Neural progenitor cell (in vitro differentiated cells): ENCODE measurements around the gene PCSK6. TPM values are rescaled to one million over a fixed set of nuclear protein-coding genes. Genes with fewer than 3 reads are reported as not detected.

Experiments used
- DNase-seq: peaks from one replicate; pipeline ENCODE4 v3.0.0-alpha.2; 2016; ENCODE audit warnings: low spot score
- H2AFZ ChIP-seq: fragments of 200-600 bp; sonication (generic); replicated peaks from 2 replicates; pipeline ENCODE4 v1.6.1; 2016; ENCODE audit warnings: antibody characterized with exemption
- H3F3A ChIP-seq: fragments of 200-600 bp; sonication (generic); 2 replicates; pipeline ENCODE4 v1.6.1; 2016; ENCODE audit warnings: antibody characterized with exemption, low read depth
- H3K27ac ChIP-seq: fragments of 200-600 bp; sonication (generic); 2 replicates; pipeline ENCODE4 v1.5.1; 2016; ENCODE audit warnings: mild to moderate bottlenecking
- H3K27me3 ChIP-seq: fragments of 200-600 bp; sonication (generic); 2 replicates; pipeline ENCODE4 v1.6.1; 2016; ENCODE audit warnings: mild to moderate bottlenecking, moderate library complexity
- H3K36me3 ChIP-seq: fragments of 200-600 bp; sonication (generic); 2 replicates; pipeline ENCODE4 v1.5.1; 2016
- H3K4me1 ChIP-seq: fragments of 200-600 bp; sonication (generic); 2 replicates; pipeline ENCODE4 v1.6.1; 2016; ENCODE audit warnings: mixed run types
- H3K4me2 ChIP-seq: fragments of 200-600 bp; sonication (generic); 2 replicates; pipeline ENCODE4 v1.6.1; 2016
- H3K4me3 ChIP-seq: fragments of 200-600 bp; sonication (generic); 2 replicates; pipeline ENCODE4 v1.5.1; 2016
- H3K79me2 ChIP-seq: fragments of 200-600 bp; sonication (generic); 2 replicates; pipeline ENCODE4 v1.6.1; 2016; ENCODE audit warnings: low read depth
- H3K9ac ChIP-seq: fragments of 200-600 bp; sonication (generic); 2 replicates; pipeline ENCODE4 v1.6.1; 2016
- H3K9me3 ChIP-seq: fragments of 200-600 bp; sonication (generic); 2 replicates; pipeline ENCODE4 v1.5.1; 2016; ENCODE audit warnings: low read depth
- H4K20me1 ChIP-seq: fragments of 200-600 bp; sonication (generic); 2 replicates; pipeline ENCODE4 v1.6.1; 2016; ENCODE audit warnings: low read depth
- H3K27ac Mint-ChIP-seq: 3 replicates; pipeline ENCODE4 v1.8.0; 2021; ENCODE audit warnings: mixed read lengths
- H3K27me3 Mint-ChIP-seq: 2 replicates; pipeline ENCODE4 v1.8.0; 2022; ENCODE audit warnings: low read depth, mild to moderate bottlenecking, inconsistent platforms, moderate library complexity, mixed read lengths; ENCODE audit not compliant: insufficient read depth
- H3K36me3 Mint-ChIP-seq: 3 replicates; pipeline ENCODE4 v1.8.0; 2021; ENCODE audit warnings: mixed read lengths
- H3K4me1 Mint-ChIP-seq: 3 replicates; pipeline ENCODE4 v1.8.0; 2021; ENCODE audit warnings: mixed read lengths
- H3K4me3 Mint-ChIP-seq: 3 replicates; pipeline ENCODE4 v1.8.0; 2021; ENCODE audit warnings: mild to moderate bottlenecking, moderate library complexity, mixed read lengths
- H3K9me3 Mint-ChIP-seq: 3 replicates; pipeline ENCODE4 v1.8.0; 2020; ENCODE audit warnings: mixed read lengths
- EZH2 ChIP-seq: fragments of 200-600 bp; sonication (generic); IDR thresholded peaks from 2 replicates; pipeline ENCODE4 v1.6.1; 2017; ENCODE audit warnings: antibody characterized with exemption, mild to moderate bottlenecking, moderate library complexity
- EZH2phosphoT487 ChIP-seq: fragments of 200-600 bp; sonication (generic); IDR thresholded peaks from 2 replicates; pipeline ENCODE4 v1.6.1; 2017; ENCODE audit warnings: antibody characterized with exemption
- total RNA-seq: library from RNA; depleted of rRNA; stranded (reverse); fragments of >200 nt; gene quantifications from 2 replicates; pipeline ENCODE4 v1.2.3, GENCODE V29; 2015; ENCODE audit warnings: low replicate concordance
- TF ChIP-seq, protein P1 (sequence below): fragments of 200-600 bp; sonication (generic); IDR thresholded peaks from 2 replicates; pipeline ENCODE4 v1.5.1; 2017; ENCODE audit warnings: antibody characterized with exemption, mild to moderate bottlenecking

The PCSK6 gene
- total RNA-seq, 1 donor from 2014 or later: 1.9 TPM

DNA sequence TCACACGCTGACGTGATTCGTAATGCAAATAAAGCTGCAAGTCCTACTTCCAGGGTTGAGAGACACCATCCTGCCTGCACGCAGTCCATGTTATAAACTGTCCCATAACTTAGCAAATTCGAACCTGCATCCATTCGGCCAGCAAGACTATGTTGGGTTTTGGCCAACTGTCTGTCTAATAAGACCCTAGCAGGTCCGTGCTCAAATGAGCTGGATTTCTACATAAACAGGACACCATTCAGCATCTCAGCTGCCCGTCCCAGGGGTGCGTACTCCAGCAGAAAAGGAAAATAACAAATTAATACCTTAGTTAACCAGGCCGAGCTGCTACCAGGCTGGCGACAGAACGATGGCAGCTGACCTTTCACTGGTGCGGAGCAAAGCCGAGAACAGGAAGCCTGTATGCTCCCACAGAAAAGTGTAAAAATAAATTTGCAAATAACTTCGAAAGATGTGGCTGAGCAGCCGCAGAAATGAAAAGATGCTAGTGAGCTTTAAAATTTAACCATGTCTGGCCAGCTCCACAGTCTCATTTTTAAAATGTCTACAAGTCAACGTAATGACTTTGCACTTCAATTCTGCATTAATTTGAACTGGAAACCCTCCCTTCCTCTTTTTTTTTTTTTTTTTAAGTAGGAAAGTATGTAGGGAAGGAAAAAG lies 97.4 kb downstream of the PCSK6 start:
- no peak overlapping the region for H2AFZ ChIP-seq
- H3K36me3 ChIP-seq: no peaks in the 10 kb centered on the region
- H3F3A ChIP-seq: no peaks in the 10 kb centered on the region
- H3K27ac ChIP-seq: no peak overlapping the region
- no peak for DNase-seq
- Mint-ChIP-seq H3K4me1 (peaks cover 4% of the 10 kb centered on the region), H3K4me3 (no peak overlapping the region), H3K27me3 (peaks cover 7% of the 10 kb centered on the region), H3K9me3 (no peaks in the 10 kb centered on the region), H3K36me3 (peaks cover 1% of the 10 kb centered on the region), H3K27ac (no peak overlapping the region)
- no peak overlapping the region for H3K4me2 ChIP-seq
- H4K20me1 ChIP-seq: no peaks in the 10 kb centered on the region
- no peaks in the 10 kb centered on the region for H3K27me3 ChIP-seq
- no peaks in the 10 kb centered on the region for H3K9me3 ChIP-seq
- no peak for TF ChIP-seq EZH2phosphoT487
- TF ChIP-seq, protein P1, sequence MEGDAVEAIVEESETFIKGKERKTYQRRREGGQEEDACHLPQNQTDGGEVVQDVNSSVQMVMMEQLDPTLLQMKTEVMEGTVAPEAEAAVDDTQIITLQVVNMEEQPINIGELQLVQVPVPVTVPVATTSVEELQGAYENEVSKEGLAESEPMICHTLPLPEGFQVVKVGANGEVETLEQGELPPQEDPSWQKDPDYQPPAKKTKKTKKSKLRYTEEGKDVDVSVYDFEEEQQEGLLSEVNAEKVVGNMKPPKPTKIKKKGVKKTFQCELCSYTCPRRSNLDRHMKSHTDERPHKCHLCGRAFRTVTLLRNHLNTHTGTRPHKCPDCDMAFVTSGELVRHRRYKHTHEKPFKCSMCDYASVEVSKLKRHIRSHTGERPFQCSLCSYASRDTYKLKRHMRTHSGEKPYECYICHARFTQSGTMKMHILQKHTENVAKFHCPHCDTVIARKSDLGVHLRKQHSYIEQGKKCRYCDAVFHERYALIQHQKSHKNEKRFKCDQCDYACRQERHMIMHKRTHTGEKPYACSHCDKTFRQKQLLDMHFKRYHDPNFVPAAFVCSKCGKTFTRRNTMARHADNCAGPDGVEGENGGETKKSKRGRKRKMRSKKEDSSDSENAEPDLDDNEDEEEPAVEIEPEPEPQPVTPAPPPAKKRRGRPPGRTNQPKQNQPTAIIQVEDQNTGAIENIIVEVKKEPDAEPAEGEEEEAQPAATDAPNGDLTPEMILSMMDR: no peak
- TF ChIP-seq EZH2: no peak
- no peak overlapping the region for H3K4me3 ChIP-seq
- no peak overlapping the region for H3K9ac ChIP-seq
- H3K79me2 ChIP-seq: no peaks in the 10 kb centered on the region
- H3K4me1 ChIP-seq: no peaks in the 10 kb centered on the region

DNA sequence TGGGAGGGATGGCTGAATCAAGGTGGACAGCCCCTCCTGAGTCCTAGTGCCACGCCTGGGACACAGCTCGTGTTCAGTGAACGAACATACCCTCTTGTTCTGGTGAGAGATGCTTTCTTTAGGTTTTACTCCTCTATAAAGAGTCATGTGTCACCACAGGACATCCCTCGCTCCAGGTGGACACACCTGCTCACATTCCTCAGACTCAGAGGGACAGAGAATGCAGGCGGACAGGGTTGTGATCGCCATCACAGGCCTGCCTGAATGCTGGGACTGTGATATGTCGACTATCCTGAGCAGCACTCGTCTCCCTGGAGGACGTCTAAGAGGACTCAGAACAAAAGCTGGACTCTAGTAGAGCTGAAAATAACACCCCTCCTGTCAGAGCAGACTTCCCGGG lies 98.1 kb downstream of the PCSK6 start:
- Histone ChIP-seq H3K4me3 (no peak overlapping the region), H3K9me3 (no peaks in the 10 kb centered on the region), H3K79me2 (no peaks in the 10 kb centered on the region), H3F3A (no peaks in the 10 kb centered on the region), H3K4me1 (no peaks in the 10 kb centered on the region), H2AFZ (no peak overlapping the region), H3K27ac (no peak overlapping the region), H3K4me2 (no peak overlapping the region), H3K36me3 (no peaks in the 10 kb centered on the region), H3K27me3 (no peaks in the 10 kb centered on the region), H4K20me1 (no peaks in the 10 kb centered on the region), H3K9ac (no peak overlapping the region)
- TF ChIP-seq EZH2phosphoT487 (no peak), EZH2 (no peak)
- TF ChIP-seq, protein P1: no peak
- DNase-seq: no peak
- Mint-ChIP-seq H3K27me3 (peaks cover 9% of the 10 kb centered on the region), H3K36me3 (peaks cover 1% of the 10 kb centered on the region), H3K27ac (no peak overlapping the region), H3K9me3 (no peaks in the 10 kb centered on the region), H3K4me1 (peaks cover 4% of the 10 kb centered on the region), H3K4me3 (no peak overlapping the region)

DNA sequence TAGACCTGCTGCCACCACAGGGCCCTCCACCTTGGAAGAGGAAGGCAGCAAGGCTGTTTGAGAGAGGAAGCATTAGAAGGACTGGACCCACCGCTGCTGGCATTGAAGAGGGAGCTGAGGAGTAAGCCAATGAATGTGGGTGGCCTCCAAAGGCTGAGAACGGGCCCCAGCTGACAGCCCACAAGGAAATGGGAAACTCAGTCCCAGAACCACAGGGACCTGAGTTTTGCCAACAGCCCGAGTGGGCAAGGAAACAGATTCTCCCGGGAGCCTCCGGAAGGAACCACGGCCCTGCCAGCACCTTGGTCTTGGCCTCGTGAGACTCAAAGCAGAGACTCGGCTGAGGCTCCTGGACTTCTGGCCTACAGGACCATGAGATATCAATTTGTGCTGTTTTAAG lies 99.0 kb downstream of the PCSK6 start:
- H4K20me1 ChIP-seq: no peaks in the 10 kb centered on the region
- no peak overlapping the region for H3K27ac Mint-ChIP-seq
- no peak overlapping the region for H2AFZ ChIP-seq
- H3K9me3 Mint-ChIP-seq: no peaks in the 10 kb centered on the region
- no peaks in the 10 kb centered on the region for H3K4me1 ChIP-seq
- H3K36me3 ChIP-seq: no peaks in the 10 kb centered on the region
- H3K4me1 Mint-ChIP-seq: peaks cover 4% of the 10 kb centered on the region
- peaks cover 5% of the 10 kb centered on the region for H3K27me3 Mint-ChIP-seq
- no peak overlapping the region for H3K27ac ChIP-seq
- H3K27me3 ChIP-seq: no peaks in the 10 kb centered on the region
- no peaks in the 10 kb centered on the region for H3K79me2 ChIP-seq
- H3K4me3 Mint-ChIP-seq: no peak overlapping the region
- H3K9ac ChIP-seq: no peak overlapping the region
- peaks cover 4% of the 10 kb centered on the region for H3K36me3 Mint-ChIP-seq
- no peak overlapping the region for H3K4me3 ChIP-seq
- no peak for DNase-seq
- no peaks in the 10 kb centered on the region for H3K9me3 ChIP-seq
- no peaks in the 10 kb centered on the region for H3F3A ChIP-seq
- H3K4me2 ChIP-seq: no peak overlapping the region
- TF ChIP-seq EZH2 (no peak), EZH2phosphoT487 (no peak)
- TF ChIP-seq, protein P1: no peak
